HUES6 (cell line): ENCODE measurements around the gene ESYT1.
A peak's percentile ranks its signal among the peaks of the same experiment; 100 is the strongest.
"Not testable (repeated sequence)": the region's sequence is repeated elsewhere in the genome, so short reads cannot be mapped to it uniquely, and the experiment has no call there.

Source experiments
- H3K27ac ChIP-seq: 2 replicates; pipeline ENCODE4 v1.7.0; 2013; ENCODE audit warnings: low read depth, mild to moderate bottlenecking, low read length, inconsistent platforms
- H3K27me3 ChIP-seq: 2 replicates; pipeline ENCODE4 v1.6.1; 2013; ENCODE audit warnings: low read length; ENCODE audit not compliant: control insufficient read depth, insufficient read depth
- H3K36me3 ChIP-seq: 2 replicates; pipeline ENCODE4 v1.6.1; 2013; ENCODE audit warnings: low read length; ENCODE audit not compliant: control insufficient read depth, insufficient read depth
- H3K4me1 ChIP-seq: 2 replicates; pipeline ENCODE4 v1.6.1; 2013; ENCODE audit warnings: low read length; ENCODE audit not compliant: control insufficient read depth, insufficient read depth
- H3K4me3 ChIP-seq: 2 replicates; pipeline ENCODE4 v1.5.1; 2013; ENCODE audit warnings: low read depth, low read length
- H3K9ac ChIP-seq: one replicate; pipeline ENCODE4 v1.6.1; 2013; ENCODE audit warnings: mild to moderate bottlenecking, low read length
- H3K9me3 ChIP-seq: 2 replicates; pipeline ENCODE4 v1.6.1; 2013; ENCODE audit warnings: low read depth, low read length; ENCODE audit not compliant: control insufficient read depth, insufficient read depth

Gene ESYT1

DNA sequence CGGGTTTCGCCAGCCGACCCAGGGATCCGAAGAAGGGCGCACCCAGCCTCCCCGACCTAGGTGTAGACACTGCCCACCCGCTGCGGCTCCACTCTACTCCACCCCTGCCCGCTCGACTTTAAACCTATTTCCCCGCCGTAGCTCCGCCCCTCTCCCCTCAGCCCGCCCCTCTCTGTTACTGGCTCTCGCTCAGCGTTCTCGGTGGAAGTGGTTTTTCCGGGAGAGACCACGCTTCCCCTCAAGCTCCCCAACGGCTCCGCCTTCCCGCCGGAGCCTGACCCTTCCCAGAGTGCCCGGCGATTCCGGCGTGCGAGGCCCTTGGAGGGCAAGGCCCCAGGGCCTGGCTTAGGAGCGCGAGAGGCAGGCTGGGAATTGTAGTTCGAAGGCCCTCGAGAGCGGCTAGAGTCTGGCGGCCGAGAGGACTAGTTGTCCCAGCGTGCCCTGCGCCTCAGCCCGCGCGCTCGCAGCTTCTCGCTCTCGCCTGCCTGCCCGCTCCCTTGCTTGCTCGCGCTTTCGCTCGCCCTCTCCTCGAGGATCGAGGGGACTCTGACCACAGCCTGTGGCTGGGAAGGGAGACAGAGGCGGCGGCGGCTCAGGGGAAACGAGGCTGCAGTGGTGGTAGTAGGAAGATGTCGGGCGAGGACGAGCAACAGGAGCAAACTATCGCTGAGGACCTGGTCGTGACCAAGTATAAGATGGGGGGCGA lies 23.8 kb upstream of the ESYT1 start, which contains the start of gene PA2G4:
Gene PA2G4, plus strand, starts transcription at position 451 of the 706 bp plus-strand sequence. Its CDS starts 179 bp downstream, at position 630.
- Histone ChIP-seq H3K36me3 (peaks cover 71% of the 10 kb centered on the region), H3K27ac (peak within 1 kb of the TSS; percentile 90)

DNA sequence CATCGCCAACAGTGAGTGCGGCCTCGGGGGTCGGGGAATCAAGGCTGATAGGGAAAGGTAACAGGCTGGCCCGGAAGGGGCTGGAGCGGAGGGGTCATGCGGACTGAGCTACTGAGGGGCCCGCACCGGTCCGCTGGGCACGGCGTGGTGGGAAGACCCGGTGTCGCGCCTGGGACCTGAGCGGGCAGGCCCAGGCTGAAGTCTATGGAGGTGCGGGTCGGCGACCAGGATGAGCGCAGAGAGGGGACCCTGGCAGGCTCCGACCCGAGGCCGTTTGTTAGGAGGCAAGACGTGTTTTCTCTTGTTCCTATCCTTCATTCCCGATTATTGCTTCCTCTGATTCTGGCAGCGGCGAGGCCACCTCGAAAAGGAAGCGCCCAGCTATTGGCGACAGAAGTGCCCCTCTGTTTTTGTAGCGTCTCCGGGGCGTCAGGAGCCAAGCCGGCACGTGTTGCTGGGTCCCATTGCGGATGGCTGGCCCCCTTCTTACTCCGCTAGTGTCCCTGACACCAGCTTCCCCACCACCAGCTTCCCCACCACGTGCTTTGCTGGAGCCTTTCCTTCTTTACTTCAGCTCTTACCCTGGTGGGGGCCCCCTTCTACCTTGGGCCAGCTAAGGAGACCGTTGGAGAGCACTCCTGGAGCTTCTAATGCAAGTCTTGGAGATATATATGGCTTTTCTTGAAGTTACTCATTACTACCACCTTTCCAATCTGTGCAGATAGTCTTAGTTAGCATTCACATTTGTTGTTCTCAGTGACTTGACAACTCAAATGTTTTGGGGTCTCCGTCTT lies 23.1 kb upstream of the ESYT1 start:
- H3K36me3 ChIP-seq: peaks cover 71% of the 10 kb centered on the region

More for the DNA sequence above, 23.8 kb upstream of the ESYT1 start, which contains the start of gene PA2G4:
- H3K4me1 ChIP-seq: peaks cover 16% of the 10 kb centered on the region
- no peaks in the 10 kb centered on the region for H3K9me3 ChIP-seq
- H3K27me3 ChIP-seq: no peaks in the 10 kb centered on the region
- H3K9ac ChIP-seq: peak within 1 kb of the TSS; percentile 98
- peak within 1 kb of the TSS; percentile 96 for H3K4me3 ChIP-seq

DNA sequence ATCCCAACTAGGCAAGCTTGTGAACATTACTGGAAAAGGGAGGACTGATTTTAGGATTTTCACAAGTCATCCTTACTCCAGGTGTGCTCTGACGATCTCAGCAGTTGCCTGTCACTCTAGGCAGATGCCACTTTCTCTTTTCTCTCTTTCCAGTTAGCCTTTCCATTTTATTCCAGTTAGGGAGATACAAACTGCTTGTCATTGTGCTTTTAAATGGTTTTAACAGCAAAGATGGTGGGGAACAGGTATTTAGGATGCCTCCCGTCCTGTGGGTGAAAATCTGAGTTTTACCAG lies 22.5 kb upstream of the ESYT1 start:
- Histone ChIP-seq H3K4me1 (peaks cover 16% of the 10 kb centered on the region), H3K4me3 (peak overlapping the region; percentile 96), H3K27me3 (no peaks in the 10 kb centered on the region), H3K36me3 (peaks cover 74% of the 10 kb centered on the region), H3K9ac (peak overlapping the region; percentile 98), H3K27ac (0 out of 2 replicates have a peak overlapping the region, but pooled peaks have one; percentile 90), H3K9me3 (no peaks in the 10 kb centered on the region)

More for the DNA sequence above, 23.1 kb upstream of the ESYT1 start:
- H3K9me3 ChIP-seq: no peaks in the 10 kb centered on the region
- peak overlapping the region; percentile 98 for H3K9ac ChIP-seq
- H3K27ac ChIP-seq: peak overlapping the region; percentile 90
- peak overlapping the region; percentile 96 for H3K4me3 ChIP-seq
- H3K4me1 ChIP-seq: peaks cover 16% of the 10 kb centered on the region
- no peaks in the 10 kb centered on the region for H3K27me3 ChIP-seq

DNA sequence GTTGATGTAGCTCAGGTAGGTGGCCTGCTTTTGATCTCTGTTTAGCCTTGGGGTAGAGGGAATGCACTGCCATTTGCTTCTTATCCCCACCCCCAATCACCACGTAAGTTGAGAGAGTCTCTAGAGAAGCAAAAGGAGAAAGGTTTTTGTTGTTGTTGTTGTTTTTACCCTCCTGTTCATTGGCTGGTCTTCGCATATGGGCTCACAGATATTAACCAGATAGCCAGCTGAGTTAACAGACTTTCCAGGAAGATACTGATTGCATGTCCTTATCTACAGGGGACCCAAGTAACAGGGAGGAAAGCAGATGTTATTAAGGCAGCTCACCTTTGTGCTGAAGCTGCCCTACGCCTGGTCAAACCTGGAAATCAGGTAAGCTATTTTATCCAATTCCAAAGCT lies 20.8 kb upstream of the ESYT1 start:
- Histone ChIP-seq H3K9ac (no peak overlapping the region), H3K27me3 (no peaks in the 10 kb centered on the region), H3K36me3 (peaks cover 73% of the 10 kb centered on the region), H3K27ac (no peak overlapping the region), H3K4me3 (no peak overlapping the region; the same call in 1 of the 2 replicates), H3K4me1 (peaks cover 16% of the 10 kb centered on the region), H3K9me3 (no peaks in the 10 kb centered on the region)

DNA sequence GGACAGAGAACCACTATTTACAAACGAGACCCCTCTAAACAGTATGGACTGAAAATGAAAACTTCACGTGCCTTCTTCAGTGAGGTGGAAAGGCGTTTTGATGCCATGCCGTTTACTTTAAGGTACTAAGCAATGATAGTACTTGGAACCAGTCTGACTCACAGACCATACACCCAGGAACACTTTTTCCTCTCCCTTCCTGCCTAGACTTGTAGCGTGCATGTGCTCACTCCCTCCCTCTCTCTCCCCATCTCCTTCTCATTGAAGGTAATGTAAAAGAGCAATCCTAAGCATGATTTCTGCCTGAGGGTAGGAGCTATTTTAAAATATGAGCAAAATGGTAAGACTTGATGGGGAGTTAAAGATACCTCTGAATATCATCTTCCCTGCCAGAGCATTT lies 17.5 kb upstream of the ESYT1 start:
- no peak overlapping the region for H3K9ac ChIP-seq
- H3K4me1 ChIP-seq: peaks cover 9% of the 10 kb centered on the region
- H3K9me3 ChIP-seq: no peaks in the 10 kb centered on the region
- no peaks in the 10 kb centered on the region for H3K27me3 ChIP-seq
- no peak overlapping the region for H3K27ac ChIP-seq
- H3K36me3 ChIP-seq: peaks cover 82% of the 10 kb centered on the region
- H3K4me3 ChIP-seq: no peak overlapping the region

DNA sequence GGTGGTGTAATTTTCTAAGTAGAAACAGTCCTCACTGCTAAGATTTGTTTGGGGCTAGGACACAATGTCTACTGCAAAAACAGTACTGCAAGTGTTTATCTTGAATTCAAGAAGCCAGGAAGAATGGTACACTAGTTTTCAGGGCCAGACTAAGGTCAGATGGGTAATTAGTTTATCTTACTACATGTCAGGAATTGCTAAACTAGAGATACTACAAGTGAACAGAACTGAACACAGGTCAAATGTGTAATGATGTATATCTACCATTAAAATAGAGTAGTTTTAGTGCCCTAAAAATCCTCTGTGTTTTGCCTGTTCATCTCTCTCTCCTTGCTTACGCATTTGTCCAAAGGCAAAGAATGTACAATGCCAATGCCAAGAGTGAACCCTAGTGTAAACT lies 14.0 kb upstream of the ESYT1 start:
- H3K27me3 ChIP-seq: no peaks in the 10 kb centered on the region
- H3K27ac ChIP-seq: no peak overlapping the region
- H3K36me3 ChIP-seq: peaks cover 60% of the 10 kb centered on the region
- no peak overlapping the region for H3K9ac ChIP-seq
- peaks cover 4% of the 10 kb centered on the region; the same call in 1 of the 2 replicates for H3K4me1 ChIP-seq
- no peak overlapping the region for H3K4me3 ChIP-seq
- no peaks in the 10 kb centered on the region for H3K9me3 ChIP-seq

DNA sequence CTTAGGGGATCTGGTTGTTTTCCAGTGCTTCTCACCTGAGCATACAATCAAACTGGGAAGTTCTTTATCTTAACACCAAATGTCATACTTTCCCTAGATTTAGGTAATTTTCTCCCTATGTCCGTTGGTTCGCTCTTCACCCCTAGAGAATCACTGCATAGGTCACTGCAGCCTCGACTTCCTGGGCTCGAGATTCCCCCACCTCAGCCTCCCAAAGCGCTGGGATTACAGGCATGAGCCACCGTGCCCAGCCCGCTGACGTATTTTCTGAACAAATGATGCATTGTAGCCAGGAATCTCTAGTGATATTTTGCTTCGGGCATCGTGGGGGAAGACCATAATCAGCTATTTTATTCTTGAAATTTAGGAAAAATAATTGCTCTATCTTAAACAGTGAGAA lies 12.7 kb upstream of the ESYT1 start:
- Histone ChIP-seq H3K27me3 (no peaks in the 10 kb centered on the region), H3K4me3 (peak overlapping the region; percentile 69), H3K9me3 (no peaks in the 10 kb centered on the region), H3K27ac (peak overlapping the region; percentile 75; the same call in 1 of the 2 replicates), H3K36me3 (peaks cover 48% of the 10 kb centered on the region), H3K9ac (peak overlapping the region; percentile 95), H3K4me1 (peaks cover 12% of the 10 kb centered on the region)

DNA sequence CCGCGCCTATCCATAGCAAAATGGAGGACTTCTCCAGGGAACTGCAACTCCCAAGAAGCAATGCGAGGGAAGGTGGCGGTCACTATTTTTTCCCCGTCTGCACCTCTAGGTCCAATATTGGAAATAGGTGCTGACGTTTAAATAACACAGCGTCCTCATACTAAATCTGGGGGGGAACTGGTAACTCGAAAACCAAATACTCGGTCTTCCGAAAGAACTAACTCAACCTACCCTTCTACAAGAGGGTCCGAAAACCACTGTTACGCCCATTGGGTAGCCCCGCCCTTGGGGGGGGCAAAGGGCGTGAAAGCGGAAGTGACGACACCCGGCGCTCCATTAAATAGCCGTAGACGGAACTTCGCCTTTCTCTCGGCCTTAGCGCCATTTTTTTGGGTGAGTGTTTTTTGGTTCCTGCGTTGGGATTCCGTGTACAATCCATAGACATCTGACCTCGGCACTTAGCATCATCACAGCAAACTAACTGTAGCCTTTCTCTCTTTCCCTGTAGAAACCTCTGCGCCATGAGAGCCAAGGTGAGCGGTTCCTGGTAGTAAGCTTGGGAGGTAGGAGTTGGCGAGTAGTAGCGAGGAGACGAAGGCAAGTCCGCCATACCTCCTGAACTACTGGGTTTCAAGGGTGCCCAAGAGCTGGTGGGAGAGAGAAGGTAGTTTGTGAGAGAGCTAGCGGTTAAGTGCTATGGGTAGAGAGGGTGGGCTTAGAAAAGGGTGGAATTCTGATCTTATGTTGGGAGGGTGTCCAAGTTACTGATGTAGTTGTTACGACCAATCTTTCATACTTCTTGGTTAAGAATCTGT lies 11.6 kb upstream of the ESYT1 start, which contains the start of gene RPL41:
Gene RPL41, plus strand, starts transcription at position 367 of the 815 bp plus-strand sequence.
- H3K27ac ChIP-seq: peak within 1 kb of the TSS; percentile 75
- H3K36me3 ChIP-seq: peaks cover 48% of the 10 kb centered on the region
- H3K4me3 ChIP-seq: peak within 1 kb of the TSS; percentile 69
- H3K4me1 ChIP-seq: peaks cover 12% of the 10 kb centered on the region
- no peaks in the 10 kb centered on the region for H3K9me3 ChIP-seq
- peak within 1 kb of the TSS; percentile 95 for H3K9ac ChIP-seq
- H3K27me3 ChIP-seq: no peaks in the 10 kb centered on the region

DNA sequence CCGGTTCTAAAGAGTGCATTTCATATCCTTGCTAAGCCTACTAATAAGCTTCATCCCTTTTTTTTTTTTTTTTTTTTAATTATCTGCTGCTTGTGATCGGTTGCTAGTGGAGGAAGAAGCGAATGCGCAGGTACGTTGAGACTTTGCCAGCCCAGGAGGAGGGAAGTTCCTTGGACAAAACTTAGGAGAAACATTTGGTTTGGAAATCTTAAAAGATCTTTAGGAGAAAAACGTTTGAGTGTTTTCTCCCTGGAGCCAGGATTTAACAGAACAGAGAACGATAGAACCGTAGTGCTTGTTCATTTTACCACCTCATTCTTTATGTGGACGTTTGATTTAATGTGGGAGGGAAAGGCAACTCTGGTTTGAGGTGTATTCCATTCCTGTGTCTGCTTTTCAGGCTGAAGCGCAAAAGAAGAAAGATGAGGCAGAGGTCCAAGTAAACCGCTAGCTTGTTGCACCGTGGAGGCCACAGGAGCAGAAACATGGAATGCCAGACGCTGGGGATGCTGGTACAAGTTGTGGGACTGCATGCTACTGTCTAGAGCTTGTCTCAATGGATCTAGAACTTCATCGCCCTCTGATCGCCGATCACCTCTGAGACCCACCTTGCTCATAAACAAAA lies 10.9 kb upstream of the ESYT1 start:
- not testable (repeated sequence) for H3K9me3 ChIP-seq, H3K27me3 ChIP-seq
- peaks cover 12% of the 10 kb centered on the region for H3K4me1 ChIP-seq
- peak overlapping the region; percentile 82 for H3K4me3 ChIP-seq
- H3K27ac ChIP-seq: peak overlapping the region; percentile 75
- peaks cover 46% of the 10 kb centered on the region for H3K36me3 ChIP-seq
- peak overlapping the region; percentile 95 for H3K9ac ChIP-seq
